Activated T-cell treated with anti-CD3 and anti-CD28 coated beads, Interleukin-2, amount 50 U/mL, for 4 hours (primary cell): ENCODE measurements around the gene TRIM17. TPM values are rescaled to one million over a fixed set of nuclear protein-coding genes. Genes with fewer than 3 reads are reported as not detected.
"Not testable (repeated sequence)": the region's sequence is repeated elsewhere in the genome, so short reads cannot be mapped to it uniquely, and the experiment has no call there.

Experiments used
- ATAC-seq, 2 donors: fragments of 200-7000 bp; cut with Tn5 transposase; one replicate each; pipeline ENCODE4 v1.10.0; 2021
- DNase-seq: peaks from one replicate; pipeline ENCODE4 v3.0.0-alpha.2; 2020
- H3K27me3 Mint-ChIP-seq: one replicate; pipeline ENCODE4 v1.8.0; 2021; ENCODE audit warnings: low read depth, mixed read lengths
- H3K36me3 Mint-ChIP-seq: one replicate; pipeline ENCODE4 v1.8.0; 2022; ENCODE audit warnings: mixed read lengths; ENCODE audit not compliant: insufficient read depth
- H3K4me1 Mint-ChIP-seq: one replicate; pipeline ENCODE4 v1.8.0; 2021; ENCODE audit warnings: low read depth, mixed read lengths
- H3K4me3 Mint-ChIP-seq: one replicate; pipeline ENCODE4 v1.8.0; 2021; ENCODE audit warnings: mild to moderate bottlenecking, moderate library complexity, mixed read lengths
- H3K9me3 Mint-ChIP-seq: one replicate; pipeline ENCODE4 v1.8.0; 2021; ENCODE audit warnings: mixed read lengths
- total RNA-seq, 3 donors: library from RNA; stranded (reverse); gene quantifications; one replicate each; pipeline ENCODE4 v1.2.1, GENCODE V29; 2021

TRIM17 gene
- total RNA-seq, 3 donors from 2014 or later, result 0.57 to 1.1 (median 0.66) TPM

DNA sequence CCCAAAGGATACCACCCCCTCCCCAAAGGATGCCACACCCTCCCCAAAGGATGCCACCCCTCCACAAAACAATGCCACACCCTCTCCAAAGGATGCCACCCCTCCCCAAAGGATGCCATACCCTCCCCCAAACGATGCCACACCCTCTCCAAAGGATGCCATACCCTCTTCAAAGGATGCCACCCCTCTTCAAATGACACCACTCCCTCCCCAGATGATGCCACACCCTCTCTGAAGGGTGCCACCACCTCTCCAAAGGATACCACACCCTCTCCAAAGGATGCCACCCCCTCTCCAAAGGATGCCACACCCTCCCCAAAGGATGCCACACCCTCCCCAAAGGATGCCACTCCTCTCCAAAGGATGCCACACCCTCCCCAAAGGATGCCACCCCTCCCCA lies 21.6 kb upstream of the TRIM17 start:
- DNase-seq (no peak), ATAC-seq (no peak)
- Mint-ChIP-seq H3K9me3 (no peaks in the 10 kb centered on the region), H3K27me3 (peaks cover 63% of the 10 kb centered on the region), H3K4me3 (no peak overlapping the region), H3K4me1 (no peaks in the 10 kb centered on the region), H3K36me3 (no peaks in the 10 kb centered on the region)

- DNase-seq, result no peak
- H3K4me1 Mint-ChIP-seq, result no peaks in the 10 kb centered on the region
- no peaks in the 10 kb centered on the region for H3K9me3 Mint-ChIP-seq
- H3K27me3 Mint-ChIP-seq, result peaks cover 61% of the 10 kb centered on the region
- H3K36me3 Mint-ChIP-seq, result no peaks in the 10 kb centered on the region
- no peak overlapping the region for H3K4me3 Mint-ChIP-seq
- no peak for ATAC-seq
These were observed 20.8 kb upstream of the TRIM17 start for GRCh38 chr1:228437424-228437962.

DNA sequence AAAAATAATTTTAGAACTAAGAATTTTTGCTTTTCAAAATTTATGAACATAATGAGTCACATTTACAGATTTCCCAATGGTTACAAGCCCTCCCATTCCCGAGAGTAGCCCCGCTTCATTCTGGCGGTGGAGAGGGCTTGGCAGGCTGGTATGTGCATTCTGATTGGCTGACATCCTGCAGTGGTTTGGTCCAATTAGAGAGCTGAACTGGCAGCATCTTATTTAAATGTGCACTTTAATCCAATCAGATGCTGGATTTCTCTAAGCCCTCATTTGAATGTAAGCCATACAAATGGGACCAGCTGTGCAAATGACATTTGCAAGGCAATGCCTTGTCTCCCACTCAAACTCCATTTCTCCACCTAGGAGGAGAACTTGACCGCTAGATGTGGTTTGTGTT lies 18.0 kb upstream of the TRIM17 start:
- no peak overlapping the region for H3K4me3 Mint-ChIP-seq
- no peaks in the 10 kb centered on the region for H3K36me3 Mint-ChIP-seq
- DNase-seq (no peak), ATAC-seq (no peak)
- peaks cover 52% of the 10 kb centered on the region for H3K27me3 Mint-ChIP-seq
- H3K9me3 Mint-ChIP-seq, result no peaks in the 10 kb centered on the region
- no peaks in the 10 kb centered on the region for H3K4me1 Mint-ChIP-seq

- H3K4me3 Mint-ChIP-seq, DNase-seq, H3K36me3 Mint-ChIP-seq, ATAC-seq, H3K9me3 Mint-ChIP-seq, H3K4me1 Mint-ChIP-seq: not testable (repeated sequence)
- peaks cover 49% of the 10 kb centered on the region for H3K27me3 Mint-ChIP-seq
These were observed 16.8 kb upstream of the TRIM17 start for GRCh38 chr1:228433337-228434053.

- H3K9me3 Mint-ChIP-seq, result no peaks in the 10 kb centered on the region
- H3K4me3 Mint-ChIP-seq, result no peak overlapping the region
- H3K27me3 Mint-ChIP-seq, result peaks cover 38% of the 10 kb centered on the region
- DNase-seq (no peak), ATAC-seq (no peak)
- H3K4me1 Mint-ChIP-seq, result no peaks in the 10 kb centered on the region
- no peaks in the 10 kb centered on the region for H3K36me3 Mint-ChIP-seq
These were observed 13.6 kb upstream of the TRIM17 start for GRCh38 chr1:228430243-228430642.

- Mint-ChIP-seq H3K27me3 (peaks cover 33% of the 10 kb centered on the region), H3K4me3 (no peak overlapping the region), H3K36me3 (no peaks in the 10 kb centered on the region), H3K9me3 (no peaks in the 10 kb centered on the region), H3K4me1 (no peaks in the 10 kb centered on the region)
- DNase-seq (no peak), ATAC-seq (no peak)
These were observed 13.0 kb upstream of the TRIM17 start for GRCh38 chr1:228429698-228430097.

DNA sequence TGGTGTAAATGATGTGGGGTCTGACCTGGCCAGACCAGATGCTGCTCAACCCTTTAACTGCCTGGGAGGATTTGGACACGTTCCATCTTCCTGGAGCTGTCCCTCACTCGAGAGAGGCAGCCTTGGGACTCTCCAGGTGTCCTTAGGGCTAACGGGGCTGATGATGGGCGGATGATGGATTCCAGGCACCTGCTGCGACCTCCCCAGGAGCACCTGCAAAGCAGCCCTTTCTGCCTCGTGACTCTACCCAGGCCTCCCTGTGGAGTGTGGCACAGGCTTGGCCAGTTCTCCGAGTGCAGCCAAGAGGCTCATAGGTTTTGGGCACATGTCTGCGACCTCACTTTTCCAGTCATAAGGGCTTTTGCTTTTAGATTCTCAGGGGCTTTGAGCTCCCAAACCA lies 12.3 kb upstream of the TRIM17 start:
- Mint-ChIP-seq H3K9me3 (no peaks in the 10 kb centered on the region), H3K36me3 (no peaks in the 10 kb centered on the region), H3K4me1 (no peaks in the 10 kb centered on the region), H3K4me3 (no peak overlapping the region), H3K27me3 (peaks cover 31% of the 10 kb centered on the region)
- no peak for DNase-seq
- ATAC-seq, result no peak

DNA sequence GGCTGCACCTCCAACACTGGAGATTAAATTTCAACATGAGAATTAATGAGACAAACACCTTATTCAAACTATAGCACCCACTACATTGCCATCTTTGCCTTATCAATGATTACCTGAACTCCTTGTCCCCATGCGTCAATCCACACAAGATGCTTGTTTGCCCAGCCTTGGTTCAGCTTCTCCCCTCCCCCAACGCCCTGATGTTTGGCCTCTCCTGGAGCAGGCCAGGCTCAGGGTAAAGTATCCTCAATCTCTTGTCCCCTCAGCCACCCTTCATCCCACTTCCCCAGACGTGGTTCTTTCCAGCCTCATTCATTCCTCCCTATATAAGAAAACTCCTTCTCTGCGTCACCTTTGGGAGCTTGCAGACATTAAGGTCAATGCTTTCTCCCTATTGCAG lies 11.8 kb upstream of the TRIM17 start:
- Mint-ChIP-seq H3K4me3 (no peak overlapping the region), H3K36me3 (no peaks in the 10 kb centered on the region), H3K9me3 (no peaks in the 10 kb centered on the region), H3K27me3 (peaks cover 27% of the 10 kb centered on the region), H3K4me1 (no peaks in the 10 kb centered on the region)
- ATAC-seq, result no peak
- DNase-seq, result no peak

DNA sequence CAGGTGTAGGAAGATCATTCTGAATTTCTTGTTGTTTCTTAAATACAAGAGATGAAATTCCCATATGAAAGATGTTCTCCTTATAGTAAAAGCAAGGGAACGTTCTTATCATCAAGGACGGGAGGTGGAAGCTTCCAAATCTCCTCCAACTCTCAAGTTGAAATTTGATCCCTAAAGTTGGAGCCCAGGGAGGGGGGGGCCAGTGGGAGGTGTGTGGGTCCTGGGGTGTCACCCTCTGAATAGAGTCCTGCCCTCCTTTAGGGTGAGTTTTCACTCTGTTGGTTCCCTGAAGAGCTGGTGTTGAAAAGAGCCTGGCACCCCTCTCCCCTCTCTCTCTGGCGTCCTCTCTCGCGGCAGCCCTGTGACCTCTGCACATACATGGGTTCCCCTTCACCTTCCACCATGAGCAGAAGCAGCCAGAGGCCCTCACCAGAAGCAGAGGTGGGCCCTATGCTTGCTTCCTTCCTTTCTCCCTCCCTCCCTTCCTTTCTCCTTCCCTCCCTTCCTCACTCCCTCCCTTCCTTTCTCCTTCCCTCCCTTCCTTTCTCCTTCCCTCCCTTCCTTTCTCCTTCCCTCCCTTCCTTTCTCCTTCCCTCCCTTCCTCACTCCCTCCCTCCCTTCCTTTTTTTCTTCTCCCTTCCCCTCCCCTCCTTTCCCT lies 10.0 kb upstream of the TRIM17 start:
- no peak for DNase-seq
- Mint-ChIP-seq H3K4me3 (no peak overlapping the region), H3K27me3 (peaks cover 18% of the 10 kb centered on the region), H3K36me3 (no peaks in the 10 kb centered on the region), H3K9me3 (no peaks in the 10 kb centered on the region), H3K4me1 (no peaks in the 10 kb centered on the region)
- ATAC-seq, result no peak

DNA sequence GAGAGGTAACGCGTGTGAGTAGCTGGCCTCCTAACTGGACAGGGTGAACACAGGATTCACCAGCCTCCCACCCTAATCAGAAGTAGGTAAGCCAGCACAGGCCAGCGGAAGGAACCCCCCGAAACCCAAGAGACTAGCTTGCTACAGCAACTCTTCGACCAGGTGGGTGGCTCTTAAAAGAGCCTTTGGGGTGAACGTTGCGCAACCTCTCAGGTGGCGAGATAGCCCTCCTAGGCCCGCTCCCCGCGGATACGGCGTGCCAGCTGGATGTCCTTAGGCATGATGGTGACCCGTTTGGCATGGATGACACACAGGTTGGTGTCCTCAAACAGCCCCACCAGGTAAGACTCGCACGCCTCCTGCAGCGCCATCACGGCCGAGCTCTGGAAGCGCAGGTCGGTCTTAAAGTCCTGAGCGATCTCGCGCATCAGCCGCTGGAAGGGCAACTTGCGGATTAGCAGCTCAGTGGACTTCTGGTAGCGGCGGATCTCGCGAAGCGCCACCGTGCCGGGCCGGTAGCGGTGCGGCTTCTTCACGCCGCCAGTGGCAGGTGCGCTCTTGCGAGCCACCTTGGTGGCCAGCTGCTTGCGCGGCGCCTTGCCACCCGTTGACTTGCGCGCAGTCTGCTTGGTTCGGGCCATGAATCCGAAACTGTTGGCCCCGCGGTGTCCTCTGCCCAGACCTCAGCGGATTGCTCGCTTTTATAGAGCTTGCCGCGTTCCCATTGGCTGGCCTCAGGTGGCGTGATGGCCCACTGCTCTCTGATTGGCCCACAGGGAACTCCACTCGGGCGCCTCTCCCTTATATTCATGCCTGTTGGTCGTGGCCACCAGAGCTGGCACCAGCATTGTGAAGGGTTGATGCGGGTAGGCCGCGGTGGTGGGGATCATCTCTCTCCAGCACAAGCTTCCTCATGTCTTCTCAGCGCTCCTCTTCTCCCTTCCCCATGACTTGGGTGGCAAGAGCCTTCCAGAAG lies 8.3 kb upstream of the TRIM17 start:
- Mint-ChIP-seq H3K9me3 (no peaks in the 10 kb centered on the region), H3K4me3 (no peak overlapping the region), H3K36me3 (no peaks in the 10 kb centered on the region), H3K4me1 (no peaks in the 10 kb centered on the region), H3K27me3 (peaks cover 12% of the 10 kb centered on the region)
- ATAC-seq (no peak), DNase-seq (no peak)

GRCh38 chr1:228423404-228424053 lies 6.9 kb upstream of the TRIM17 start:
- ATAC-seq, result no peak

GRCh38 chr1:228420968-228421826 lies 4.5 kb upstream of the TRIM17 start:
- DNase-seq (no peak), ATAC-seq (no peak)
- no peaks in the 10 kb centered on the region for H3K9me3 Mint-ChIP-seq
- H3K4me3 Mint-ChIP-seq, result no peak overlapping the region
- H3K4me1 Mint-ChIP-seq, result peaks cover 7% of the 10 kb centered on the region
- no peaks in the 10 kb centered on the region for H3K36me3 Mint-ChIP-seq
- peaks cover 5% of the 10 kb centered on the region for H3K27me3 Mint-ChIP-seq

More at GRCh38 chr1:228423404-228424053, 6.9 kb upstream of the TRIM17 start:
- H3K4me1 Mint-ChIP-seq, result no peaks in the 10 kb centered on the region
- peaks cover 6% of the 10 kb centered on the region for H3K27me3 Mint-ChIP-seq
- H3K4me3 Mint-ChIP-seq, result no peak overlapping the region
- no peak for DNase-seq
- no peaks in the 10 kb centered on the region for H3K36me3 Mint-ChIP-seq
- H3K9me3 Mint-ChIP-seq, result no peaks in the 10 kb centered on the region

- DNase-seq, result no peak
- Mint-ChIP-seq H3K9me3 (no peaks in the 10 kb centered on the region), H3K27me3 (peaks cover 9% of the 10 kb centered on the region), H3K36me3 (no peaks in the 10 kb centered on the region), H3K4me3 (peak overlapping the region; percentile 76), H3K4me1 (peaks cover 17% of the 10 kb centered on the region)
- ATAC-seq, result no peak
These were observed 982 bp upstream of the TRIM17 start for GRCh38 chr1:228417483-228418203.
